Measurements from ENCODE around the gene SMIM44. TPM values are rescaled to one million over a fixed set of nuclear protein-coding genes. Genes with fewer than 3 reads are reported as not detected.
A peak's percentile ranks its signal among the peaks of the same experiment; 100 is the strongest.
"Not testable (repeated sequence)": the region's sequence is repeated elsewhere in the genome, so short reads cannot be mapped to it uniquely, and the experiment has no call there.

Gene SMIM44
- polyA plus RNA-seq, 1 experiment = not detected

DNA sequence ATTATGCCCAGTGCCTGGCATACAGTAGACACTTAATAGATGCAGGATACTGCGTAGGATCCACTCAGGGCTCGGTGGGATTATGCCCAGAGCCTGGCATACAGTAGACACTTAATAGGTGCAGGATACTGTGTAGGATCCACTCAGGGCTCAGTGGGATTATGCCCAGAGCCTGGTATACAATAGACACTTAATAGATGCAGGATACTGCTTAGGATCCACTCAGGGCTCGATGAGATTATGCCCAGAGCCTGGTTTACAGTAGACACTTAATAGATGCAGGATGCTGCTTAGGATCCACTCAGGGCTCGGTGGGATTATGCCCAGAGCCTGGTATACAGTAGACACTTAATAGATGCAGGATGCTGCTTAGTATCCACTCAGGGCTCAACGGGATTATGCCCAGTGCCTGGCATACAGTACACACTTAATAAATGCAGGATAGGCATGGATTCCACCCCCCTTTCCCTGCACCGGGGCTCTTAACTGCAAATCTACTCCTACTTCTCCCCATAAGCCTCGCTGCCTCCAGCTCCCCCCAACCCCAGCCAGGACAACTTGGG, 27.8 kb downstream of the SMIM44 start:
- TF ChIP-seq, protein P1, sequence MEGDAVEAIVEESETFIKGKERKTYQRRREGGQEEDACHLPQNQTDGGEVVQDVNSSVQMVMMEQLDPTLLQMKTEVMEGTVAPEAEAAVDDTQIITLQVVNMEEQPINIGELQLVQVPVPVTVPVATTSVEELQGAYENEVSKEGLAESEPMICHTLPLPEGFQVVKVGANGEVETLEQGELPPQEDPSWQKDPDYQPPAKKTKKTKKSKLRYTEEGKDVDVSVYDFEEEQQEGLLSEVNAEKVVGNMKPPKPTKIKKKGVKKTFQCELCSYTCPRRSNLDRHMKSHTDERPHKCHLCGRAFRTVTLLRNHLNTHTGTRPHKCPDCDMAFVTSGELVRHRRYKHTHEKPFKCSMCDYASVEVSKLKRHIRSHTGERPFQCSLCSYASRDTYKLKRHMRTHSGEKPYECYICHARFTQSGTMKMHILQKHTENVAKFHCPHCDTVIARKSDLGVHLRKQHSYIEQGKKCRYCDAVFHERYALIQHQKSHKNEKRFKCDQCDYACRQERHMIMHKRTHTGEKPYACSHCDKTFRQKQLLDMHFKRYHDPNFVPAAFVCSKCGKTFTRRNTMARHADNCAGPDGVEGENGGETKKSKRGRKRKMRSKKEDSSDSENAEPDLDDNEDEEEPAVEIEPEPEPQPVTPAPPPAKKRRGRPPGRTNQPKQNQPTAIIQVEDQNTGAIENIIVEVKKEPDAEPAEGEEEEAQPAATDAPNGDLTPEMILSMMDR (IDR thresholded peaks at IDR 0.05; ENCODE audit: low read depth, low read length) = no peak
- CTCF ChIA-PET = interaction anchor here (1.2 kb wide), 1 partner anchor 26 kb away, joined by 3 read pairs; no protein-coding TSS in a partner anchor
- DNase-seq (ENCODE audit: low read depth, low spot score) = no peak
- no peaks in the 10 kb centered on the region for H3K27me3 ChIP-seq (ENCODE audit: control insufficient read depth, insufficient read depth, low read length)
- peak overlapping the region; percentile 11 for H3K27ac ChIP-seq (ENCODE audit: low read depth, low read length)
- no peaks in the 10 kb centered on the region; the same call in 1 of the 2 replicates for H3K9me3 ChIP-seq (ENCODE audit: control insufficient read depth, insufficient read depth, low read length)
- H3K4me3 ChIP-seq (ENCODE audit: low read depth, low read length) = no peak overlapping the region
- POLR2A ChIA-PET = interaction anchor here (0.6 kb wide), 1 partner anchor 14 kb away, joined by 3 read pairs; no protein-coding TSS in a partner anchor

DNA sequence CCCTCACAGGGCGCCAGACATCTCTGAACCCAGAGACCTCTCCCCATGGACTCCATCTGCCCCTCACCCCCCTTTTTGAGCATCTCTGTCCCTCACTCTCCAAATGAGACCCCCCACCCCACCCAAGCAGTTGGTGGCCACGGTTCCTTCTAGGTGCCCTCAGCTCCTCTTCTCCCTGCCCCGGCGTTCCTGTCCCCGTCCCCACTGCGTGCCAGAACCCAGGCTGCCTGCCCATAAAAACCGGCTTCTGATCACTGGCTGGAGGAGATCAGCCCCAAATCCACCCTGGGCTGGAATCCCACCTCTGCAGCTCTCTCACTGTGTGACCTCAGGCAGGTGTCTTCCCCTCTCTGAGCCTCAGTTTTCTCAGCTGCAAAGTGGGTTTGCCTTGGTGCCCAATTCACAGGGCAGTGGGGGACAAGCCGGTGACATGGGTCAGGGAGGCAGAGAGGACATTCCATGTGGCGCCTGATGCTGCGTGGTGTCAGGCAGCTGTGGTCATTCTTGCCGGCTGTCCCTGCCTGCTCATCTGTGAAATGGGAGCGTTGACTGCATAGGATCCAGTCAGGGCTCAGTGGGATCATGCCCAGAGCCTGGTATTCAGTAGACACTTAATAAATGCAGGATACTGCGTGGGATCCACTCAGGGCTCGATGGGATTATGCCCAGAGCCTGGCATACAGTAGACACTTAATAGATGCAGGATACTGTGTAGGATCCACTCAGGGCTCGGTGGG, 28.4 kb downstream of the SMIM44 start:
- POLR2A ChIA-PET = no interaction called here
- Histone ChIP-seq H3K4me3 (ENCODE audit: low read depth, low read length) (no peak overlapping the region), H3K9me3 (ENCODE audit: control insufficient read depth, insufficient read depth, low read length) (no peaks in the 10 kb centered on the region; the same call in 1 of the 2 replicates), H3K27me3 (ENCODE audit: control insufficient read depth, insufficient read depth, low read length) (no peaks in the 10 kb centered on the region), H3K27ac (ENCODE audit: low read depth, low read length) (peak overlapping the region; percentile 21)
- CTCF ChIA-PET = interaction anchor here (1.2 kb wide), 1 partner anchor 25 kb away, joined by 3 read pairs; no protein-coding TSS in a partner anchor
- no peak for DNase-seq (ENCODE audit: low read depth, low spot score)
- TF ChIP-seq, protein P1 (IDR thresholded peaks at IDR 0.05; ENCODE audit: low read depth, low read length) = no peak

DNA sequence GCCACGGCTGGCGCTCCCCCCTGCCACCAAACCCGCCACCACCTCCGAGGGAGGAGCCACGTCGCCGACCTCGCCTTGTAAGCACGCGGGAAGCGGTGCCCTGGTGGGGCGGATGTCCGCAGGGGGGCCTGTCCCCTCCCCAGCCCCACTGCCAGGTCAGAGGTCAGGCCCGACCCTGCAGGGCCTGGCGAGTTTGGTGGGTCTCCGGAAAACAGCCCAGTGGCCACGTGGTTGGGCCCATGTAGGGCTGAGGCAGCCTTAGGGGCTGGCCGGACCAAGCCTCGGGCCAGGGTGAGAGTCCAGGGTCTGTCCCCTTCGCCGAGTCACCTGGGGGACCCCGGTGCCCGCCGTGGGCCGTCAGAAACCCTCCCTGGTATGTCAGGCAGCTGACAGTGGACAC, 29.4 kb downstream of the SMIM44 start:
- ChIA-PET POLR2A (no interaction called here), CTCF (no interaction called here)
- Histone ChIP-seq H3K27me3 (ENCODE audit: control insufficient read depth, insufficient read depth, low read length) (no peaks in the 10 kb centered on the region), H3K27ac (ENCODE audit: low read depth, low read length) (no peak overlapping the region), H3K4me3 (ENCODE audit: low read depth, low read length) (no peak overlapping the region), H3K9me3 (ENCODE audit: control insufficient read depth, insufficient read depth, low read length) (no peaks in the 10 kb centered on the region; the same call in 1 of the 2 replicates)
- no peak for DNase-seq (ENCODE audit: low read depth, low spot score)
- TF ChIP-seq, protein P1 (IDR thresholded peaks at IDR 0.05; ENCODE audit: low read depth, low read length) = no peak

DNA sequence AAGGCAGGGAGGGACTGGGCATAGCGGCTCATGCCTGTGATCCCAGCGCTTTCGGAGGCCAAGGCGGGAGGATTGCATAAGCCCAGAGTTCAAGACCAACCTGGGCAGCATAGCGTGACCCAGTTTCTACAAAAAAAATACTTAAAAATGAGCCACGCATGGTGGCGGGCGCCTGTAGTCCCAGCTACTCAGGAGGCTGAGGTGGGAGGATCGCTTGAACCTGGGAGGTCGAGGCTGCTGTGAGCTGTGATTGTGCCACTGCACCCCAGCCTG, 30.4 kb downstream of the SMIM44 start:
- DNase-seq (ENCODE audit: low read depth, low spot score); CTCF ChIA-PET; H3K27ac ChIP-seq (ENCODE audit: low read depth, low read length); POLR2A ChIA-PET; H3K27me3 ChIP-seq (ENCODE audit: control insufficient read depth, insufficient read depth, low read length); H3K9me3 ChIP-seq (ENCODE audit: control insufficient read depth, insufficient read depth, low read length); H3K4me3 ChIP-seq (ENCODE audit: low read depth, low read length): not testable (repeated sequence)

DNA sequence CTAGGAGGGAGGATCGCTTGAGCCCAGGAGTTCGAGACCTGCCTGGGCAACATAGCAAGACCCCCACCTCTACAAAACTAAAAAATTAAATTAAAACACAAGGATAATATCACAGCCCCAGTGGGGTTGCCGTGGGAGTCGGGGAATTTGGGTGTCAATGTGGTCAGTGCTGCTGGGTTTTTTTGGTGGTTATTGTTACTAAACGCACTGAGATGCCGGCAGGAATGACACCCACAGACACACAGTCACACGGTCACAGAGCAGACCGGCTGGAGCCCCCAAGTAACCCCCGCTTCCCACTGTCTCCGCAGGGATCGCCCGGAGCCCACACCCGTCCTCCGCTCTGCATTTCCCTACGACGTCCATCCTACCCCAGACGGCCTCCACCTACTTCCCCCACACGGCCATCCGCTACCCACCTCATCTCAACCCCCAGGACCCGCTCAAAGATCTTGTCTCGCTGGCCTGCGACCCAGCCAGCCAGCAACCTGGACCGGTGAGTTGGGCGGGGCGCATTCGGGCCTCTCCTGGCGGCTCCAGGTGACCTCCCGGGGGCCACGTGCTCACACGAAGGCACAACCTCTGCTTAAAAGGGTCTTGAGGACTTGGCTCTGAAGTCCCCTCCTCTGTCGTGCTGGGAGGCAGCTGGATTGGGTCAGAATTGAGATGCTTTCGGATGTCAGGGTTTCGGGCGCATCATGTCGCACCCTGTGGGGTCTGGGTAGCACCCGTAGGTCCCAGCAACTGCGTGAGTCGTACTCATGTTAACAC, 30.9 kb downstream of the SMIM44 start:
- POLR2A ChIA-PET = no interaction called here
- no peak for DNase-seq (ENCODE audit: low read depth, low spot score)
- Histone ChIP-seq H3K4me3 (ENCODE audit: low read depth, low read length) (no peak overlapping the region), H3K27ac (ENCODE audit: low read depth, low read length) (peak overlapping the region; percentile 47), H3K9me3 (ENCODE audit: control insufficient read depth, insufficient read depth, low read length) (no peaks in the 10 kb centered on the region; the same call in 1 of the 2 replicates), H3K27me3 (ENCODE audit: control insufficient read depth, insufficient read depth, low read length) (no peaks in the 10 kb centered on the region)
- CTCF ChIA-PET = interaction anchor here (0.7 to 1.7 kb wide), 3 partner anchors 21 to 147 kb away, joined by 3 to 5 read pairs (median 4); no protein-coding TSS in a partner anchor
- TF ChIP-seq, protein P1 (IDR thresholded peaks at IDR 0.05; ENCODE audit: low read depth, low read length) = no peak
